Mucosa of stomach (tissue), 1 donor: ENCODE results near the gene SECTM1.

Experiments
- H3K27me3 ChIP-seq: one replicate; pipeline ENCODE4 v1.7.0; 2013; ENCODE audit warnings: mild to moderate bottlenecking, low read length; ENCODE audit not compliant: control insufficient read depth, insufficient read depth
- H3K36me3 ChIP-seq: one replicate; pipeline ENCODE4 v1.7.0; 2013; ENCODE audit warnings: low read length; ENCODE audit not compliant: control insufficient read depth, insufficient read depth
- H3K4me1 ChIP-seq: one replicate; pipeline ENCODE4 v1.7.0; 2013; ENCODE audit warnings: mild to moderate bottlenecking, low read length; ENCODE audit not compliant: control insufficient read depth, insufficient read depth
- H3K4me3 ChIP-seq: one replicate; pipeline ENCODE4 v1.7.0; 2013; ENCODE audit warnings: low read length
- H3K9ac ChIP-seq: one replicate; pipeline ENCODE4 v1.7.0; 2013; ENCODE audit warnings: mild to moderate bottlenecking, low read length, moderate library complexity
- H3K9me3 ChIP-seq: one replicate; pipeline ENCODE4 v1.7.0; 2013; ENCODE audit warnings: mild to moderate bottlenecking, low read length, moderate library complexity; ENCODE audit not compliant: control insufficient read depth
- donor health status: Pancreatic carcinoma.

Gene SECTM1

DNA sequence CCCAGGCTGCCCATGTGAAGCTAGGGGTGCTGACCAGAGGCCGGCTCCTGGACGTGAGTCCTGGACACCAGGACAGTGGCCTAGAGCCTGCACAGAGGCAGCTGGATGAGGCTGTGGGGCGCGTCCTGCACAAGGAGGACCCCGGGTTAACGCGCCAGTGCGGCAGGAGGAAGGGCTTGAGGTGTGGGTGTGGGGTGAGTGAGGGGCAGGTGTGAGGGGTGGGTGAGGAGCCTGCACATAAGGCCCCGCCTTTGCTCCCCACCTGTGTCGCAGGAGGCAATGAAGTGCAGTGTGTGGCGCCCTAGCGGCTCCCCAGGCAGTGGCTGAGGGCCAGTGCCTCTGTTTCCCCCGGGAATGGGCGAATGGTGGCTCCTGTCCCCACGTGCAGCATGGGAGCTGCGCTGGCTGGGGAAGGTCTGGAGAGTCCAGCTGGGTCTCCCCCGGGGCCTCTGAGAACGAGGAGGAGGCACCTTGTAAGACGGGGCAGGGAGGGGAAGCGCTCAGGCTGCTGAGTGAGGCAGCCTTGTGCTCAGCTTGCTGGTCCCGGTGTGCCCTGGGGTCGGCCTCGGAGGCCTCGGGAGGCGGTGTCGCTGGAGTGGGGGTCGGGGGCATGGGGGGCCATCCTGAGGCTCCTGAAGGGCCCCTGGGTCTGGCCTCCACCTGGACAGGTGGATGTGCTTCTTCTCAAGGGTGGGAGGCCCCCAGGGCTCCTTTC is 19.4 kb downstream of the SECTM1 start:
- H3K27me3 ChIP-seq: peaks cover 43% of the 10 kb centered on the region
- H3K9me3 ChIP-seq: no peaks in the 10 kb centered on the region
- H3K4me1 ChIP-seq: peaks cover 9% of the 10 kb centered on the region
- H3K9ac ChIP-seq: no peak overlapping the region
- no peaks in the 10 kb centered on the region for H3K36me3 ChIP-seq
- H3K4me3 ChIP-seq: no peak overlapping the region

- peaks cover 9% of the 10 kb centered on the region for H3K4me1 ChIP-seq
- no peak overlapping the region for H3K4me3 ChIP-seq
- no peak overlapping the region for H3K9ac ChIP-seq
- H3K27me3 ChIP-seq: peaks cover 43% of the 10 kb centered on the region
- H3K9me3 ChIP-seq: no peaks in the 10 kb centered on the region
- no peaks in the 10 kb centered on the region for H3K36me3 ChIP-seq
Observed at GRCh38 chr17:82313195-82314011, 20.2 kb downstream of the SECTM1 start.

GRCh38 chr17:82311971-82312370 is 21.6 kb downstream of the SECTM1 start:
- H3K36me3 ChIP-seq: no peaks in the 10 kb centered on the region
- H3K4me1 ChIP-seq: peaks cover 9% of the 10 kb centered on the region
- H3K9ac ChIP-seq: no peak overlapping the region
- H3K4me3 ChIP-seq: no peak overlapping the region
- H3K27me3 ChIP-seq: peaks cover 43% of the 10 kb centered on the region
- H3K9me3 ChIP-seq: no peaks in the 10 kb centered on the region

DNA sequence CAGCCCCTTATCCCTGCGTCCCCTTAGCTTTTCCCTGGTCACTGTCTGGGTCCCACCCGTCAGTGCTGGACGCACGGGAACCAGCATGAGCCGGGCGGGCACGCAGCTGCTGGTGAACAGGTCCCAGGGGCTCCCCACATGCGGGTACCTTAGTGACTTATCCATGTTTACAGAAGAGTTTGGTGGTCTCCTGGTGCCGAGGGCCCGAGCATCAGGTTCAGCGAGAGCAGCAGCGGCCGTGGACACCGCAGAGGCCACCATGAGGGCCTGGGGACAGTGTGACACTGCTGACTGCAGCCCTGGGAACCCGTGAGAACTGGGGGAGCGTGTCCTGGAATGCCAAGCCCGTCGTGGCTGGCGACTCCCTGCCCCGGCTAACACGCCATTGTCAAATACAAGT is 22.7 kb downstream of the SECTM1 start:
- H3K9ac ChIP-seq: no peak overlapping the region
- no peak overlapping the region for H3K4me3 ChIP-seq
- peaks cover 5% of the 10 kb centered on the region for H3K4me1 ChIP-seq
- no peaks in the 10 kb centered on the region for H3K9me3 ChIP-seq
- no peaks in the 10 kb centered on the region for H3K36me3 ChIP-seq
- peaks cover 32% of the 10 kb centered on the region for H3K27me3 ChIP-seq

DNA sequence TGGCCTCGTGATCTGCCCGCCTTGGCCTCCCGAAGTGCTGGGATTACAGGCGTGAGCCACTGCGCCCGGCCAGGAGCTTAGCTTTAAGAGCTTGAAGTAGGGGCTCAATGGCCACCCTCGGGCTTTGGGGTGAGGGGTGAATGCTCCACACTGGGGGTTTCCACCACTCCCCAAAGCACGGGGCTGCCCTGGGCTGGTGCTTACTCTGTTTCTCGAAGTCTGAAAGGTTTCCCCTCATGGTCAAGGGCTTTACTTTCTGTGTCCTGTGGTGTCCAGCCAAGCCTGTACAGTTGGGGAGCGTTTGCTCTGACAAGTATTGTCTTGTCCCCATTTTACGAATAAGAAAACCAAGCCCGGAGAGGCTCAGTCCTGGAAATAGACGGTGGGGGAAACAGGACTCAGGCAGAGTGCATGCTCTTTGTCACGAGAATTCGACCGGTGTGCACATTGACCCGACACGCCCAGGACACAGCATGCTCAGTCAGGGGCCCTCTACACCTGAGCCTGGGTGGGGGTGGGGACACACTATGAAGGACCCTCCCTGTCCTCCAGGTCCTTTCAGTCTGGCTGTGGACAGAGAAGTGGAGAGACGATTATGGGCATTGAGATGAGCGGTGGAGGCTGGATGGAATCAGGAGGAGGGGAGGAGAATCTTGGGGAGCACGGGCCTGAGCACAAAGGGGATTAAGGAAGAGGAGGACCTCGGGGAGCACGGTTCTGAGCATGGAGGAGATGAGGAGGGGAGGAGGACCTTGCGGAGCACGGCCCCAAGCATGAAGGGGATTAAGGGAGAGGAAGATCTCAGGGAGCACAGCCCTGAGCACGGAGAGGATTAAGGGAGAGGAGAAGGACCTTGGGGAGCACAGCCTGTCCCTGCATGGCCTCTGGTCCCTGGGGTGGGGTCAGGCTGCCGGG is 23.7 kb downstream of the SECTM1 start:
- Histone ChIP-seq H3K4me1 (peaks cover 4% of the 10 kb centered on the region), H3K36me3 (no peaks in the 10 kb centered on the region), H3K27me3 (peaks cover 22% of the 10 kb centered on the region), H3K9me3 (no peaks in the 10 kb centered on the region), H3K4me3 (no peak overlapping the region), H3K9ac (no peak overlapping the region)

GRCh38 chr17:82305727-82306300 is 27.8 kb downstream of the SECTM1 start:
- peaks cover 4% of the 10 kb centered on the region for H3K4me1 ChIP-seq
- H3K36me3 ChIP-seq: no peaks in the 10 kb centered on the region
- H3K9me3 ChIP-seq: no peaks in the 10 kb centered on the region
- H3K9ac ChIP-seq: no peak overlapping the region
- peaks cover 11% of the 10 kb centered on the region for H3K27me3 ChIP-seq
- H3K4me3 ChIP-seq: no peak overlapping the region

DNA sequence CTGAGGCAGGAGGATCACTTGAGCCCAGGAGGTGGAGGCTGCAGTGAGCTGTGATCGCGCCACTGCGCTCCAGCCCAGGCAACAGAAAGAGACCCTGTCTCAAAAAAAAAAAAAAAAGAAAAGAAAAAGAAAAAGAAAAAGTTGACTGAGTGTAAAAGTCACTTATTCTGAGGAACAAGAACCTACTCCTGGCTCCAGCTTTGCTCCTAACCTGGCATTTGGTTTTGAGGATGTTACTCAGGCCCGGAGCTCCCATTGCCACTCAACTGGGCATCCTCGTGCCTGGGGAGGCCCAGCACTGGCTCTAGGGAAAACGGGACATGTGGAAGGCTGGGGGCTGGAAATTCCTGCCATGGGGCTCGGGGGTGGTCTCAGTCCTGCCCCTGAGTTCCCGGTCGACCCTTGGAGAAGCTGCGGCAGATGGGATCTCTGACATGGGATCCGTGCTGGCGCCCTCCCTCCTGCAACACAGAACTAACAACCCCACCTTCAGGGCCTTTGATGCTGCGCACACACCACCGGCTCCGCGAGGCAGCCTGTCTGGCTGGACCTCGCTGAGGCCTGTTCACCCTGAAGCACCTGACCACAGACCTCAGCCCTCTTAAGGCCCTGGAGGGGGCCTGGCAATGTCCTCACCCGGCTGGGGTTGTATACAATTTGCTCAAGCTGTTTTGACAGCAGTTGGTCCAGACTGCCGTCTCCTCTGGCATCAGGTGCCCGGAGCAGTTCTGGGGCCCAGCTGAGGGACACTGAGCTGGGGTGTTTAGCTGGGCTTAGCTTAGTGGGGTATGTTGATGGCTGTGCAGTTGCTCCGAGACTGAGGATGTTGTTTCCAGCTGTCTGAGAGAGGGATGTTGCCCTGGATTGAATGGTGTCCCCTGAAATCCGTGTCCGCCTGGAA is 28.5 kb downstream of the SECTM1 start:
- peaks cover 5% of the 10 kb centered on the region for H3K27me3 ChIP-seq
- peaks cover 4% of the 10 kb centered on the region for H3K4me1 ChIP-seq
- H3K4me3 ChIP-seq: no peak overlapping the region
- H3K36me3 ChIP-seq: no peaks in the 10 kb centered on the region
- no peak overlapping the region for H3K9ac ChIP-seq
- no peaks in the 10 kb centered on the region for H3K9me3 ChIP-seq

DNA sequence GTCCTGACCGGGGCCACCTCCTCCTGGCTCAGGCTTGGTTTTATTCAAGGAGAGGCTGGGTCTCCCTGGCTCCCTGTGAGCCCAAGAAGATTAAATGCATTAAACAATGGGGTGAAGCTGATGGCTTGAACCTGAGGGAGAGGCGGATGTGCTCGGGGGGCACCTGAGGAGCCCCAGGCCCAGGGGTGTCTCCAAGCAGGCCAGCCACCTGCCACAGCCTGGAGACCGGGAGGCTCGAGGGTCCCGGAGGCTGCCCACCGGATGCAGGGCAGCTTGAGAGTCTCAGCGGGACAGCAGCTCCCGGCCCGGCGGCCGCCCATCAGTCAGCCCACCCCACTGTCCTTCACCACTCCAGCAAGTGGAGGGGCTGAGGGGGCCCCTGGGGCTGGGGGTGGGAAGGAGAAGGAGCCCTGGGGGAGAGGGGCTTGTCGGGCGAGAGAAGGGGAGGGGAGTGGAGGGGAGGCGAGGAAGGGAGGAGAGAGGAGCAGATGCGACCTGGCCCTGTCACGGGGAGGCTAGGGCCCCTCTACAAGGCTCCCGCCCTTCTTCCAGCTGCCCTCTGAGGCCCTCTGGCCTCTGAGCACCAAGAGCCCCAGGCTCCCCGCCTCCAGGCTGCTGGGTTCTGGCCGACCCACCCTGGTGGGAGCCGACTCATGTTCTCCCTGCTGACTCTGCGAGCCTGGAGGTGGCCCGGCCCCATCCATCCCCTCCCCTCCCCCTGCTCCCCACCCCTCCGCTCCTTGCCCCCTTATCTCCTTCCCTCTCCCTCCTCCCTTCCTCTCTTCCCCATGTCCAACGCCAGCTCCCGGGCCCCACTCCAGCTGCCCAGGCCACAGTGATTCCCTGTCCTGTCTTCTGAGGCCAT is 29.4 kb downstream of the SECTM1 start:
- H3K36me3 ChIP-seq: no peaks in the 10 kb centered on the region
- H3K4me1 ChIP-seq: no peaks in the 10 kb centered on the region
- no peak overlapping the region for H3K4me3 ChIP-seq
- H3K27me3 ChIP-seq: no peaks in the 10 kb centered on the region
- no peaks in the 10 kb centered on the region for H3K9me3 ChIP-seq
- H3K9ac ChIP-seq: no peak overlapping the region

GRCh38 chr17:82302991-82303943 is 30.3 kb downstream of the SECTM1 start:
- Histone ChIP-seq H3K4me3 (no peak overlapping the region), H3K36me3 (no peaks in the 10 kb centered on the region), H3K4me1 (peaks cover 9% of the 10 kb centered on the region), H3K9ac (no peak overlapping the region), H3K9me3 (no peaks in the 10 kb centered on the region), H3K27me3 (no peaks in the 10 kb centered on the region)

DNA sequence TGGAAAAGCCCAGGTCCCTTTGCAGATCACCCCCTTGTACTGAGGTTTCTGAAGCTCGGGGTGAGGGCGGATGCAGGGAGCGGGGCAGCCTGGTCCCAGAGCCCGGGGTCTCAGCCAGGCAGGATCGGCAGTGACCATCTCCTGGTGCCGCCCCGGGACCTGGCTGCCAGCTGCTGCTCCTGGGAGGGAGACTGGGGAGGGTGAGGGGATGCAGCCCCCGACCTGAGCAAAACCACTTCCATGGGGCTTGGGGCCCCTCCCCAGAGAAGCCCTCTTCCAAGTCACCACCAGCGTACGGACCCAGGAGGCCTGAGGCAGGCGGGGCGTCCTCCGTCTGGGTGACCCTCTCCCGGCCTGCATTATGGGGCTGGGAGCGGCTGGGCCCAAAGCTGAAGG is 31.0 kb downstream of the SECTM1 start:
- Histone ChIP-seq H3K9ac (no peak overlapping the region), H3K4me1 (peaks cover 16% of the 10 kb centered on the region), H3K27me3 (no peaks in the 10 kb centered on the region), H3K4me3 (no peak overlapping the region), H3K36me3 (no peaks in the 10 kb centered on the region), H3K9me3 (no peaks in the 10 kb centered on the region)
